KBM-7 (cell line): ENCODE measurements around the gene AGRP.

Source experiments
- DNase-seq: peaks from one replicate; pipeline ENCODE4 v3.0.0-alpha.2; 2015
- in situ Hi-C: fragments of 300-500 bp; cut with MboI; formaldehyde crosslinking; loops from 2 replicates; pipeline ENCODE4 v1.14.3; 2020; ENCODE audit warnings: low sequenced_read_pairs, low pct_unique_long_range_greater_than_20kb, mixed read lengths

The AGRP gene

DNA sequence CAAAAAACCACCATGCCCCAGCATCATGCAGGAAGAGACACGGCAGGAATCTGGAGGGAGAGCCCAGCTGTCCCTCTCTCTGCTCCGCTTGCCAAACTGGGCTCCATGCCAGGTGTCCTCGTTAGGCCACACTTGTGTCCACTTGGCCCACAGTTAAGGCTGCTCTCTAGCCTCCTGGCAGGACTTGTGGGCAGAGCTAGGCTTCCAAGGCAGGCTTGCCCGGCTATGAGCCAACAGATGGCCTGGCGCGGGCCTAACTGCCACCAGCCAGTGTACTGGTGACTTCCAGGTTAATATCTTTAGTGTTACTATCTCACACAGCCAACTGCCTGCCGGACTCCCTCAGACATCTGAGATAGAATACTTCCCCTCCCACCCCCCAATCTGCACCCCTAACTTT is 13.0 kb downstream of the AGRP start:
- in situ Hi-C loops, result no loop called here
- DNase-seq, result no peak

GRCh38 chr16:67468731-67469130 is 14.6 kb downstream of the AGRP start:
- in situ Hi-C loops, result no loop called here
- no peak for DNase-seq

GRCh38 chr16:67466581-67466980 is 16.8 kb downstream of the AGRP start:
- DNase-seq, result no peak
- in situ Hi-C loops, result no loop called here

- in situ Hi-C loops, result no loop called here
- no peak for DNase-seq
Observed at GRCh38 chr16:67464565-67464964, 18.8 kb downstream of the AGRP start.

GRCh38 chr16:67463691-67464090 is 19.7 kb downstream of the AGRP start:
- no peak for DNase-seq
- in situ Hi-C loops, result no loop called here

DNA sequence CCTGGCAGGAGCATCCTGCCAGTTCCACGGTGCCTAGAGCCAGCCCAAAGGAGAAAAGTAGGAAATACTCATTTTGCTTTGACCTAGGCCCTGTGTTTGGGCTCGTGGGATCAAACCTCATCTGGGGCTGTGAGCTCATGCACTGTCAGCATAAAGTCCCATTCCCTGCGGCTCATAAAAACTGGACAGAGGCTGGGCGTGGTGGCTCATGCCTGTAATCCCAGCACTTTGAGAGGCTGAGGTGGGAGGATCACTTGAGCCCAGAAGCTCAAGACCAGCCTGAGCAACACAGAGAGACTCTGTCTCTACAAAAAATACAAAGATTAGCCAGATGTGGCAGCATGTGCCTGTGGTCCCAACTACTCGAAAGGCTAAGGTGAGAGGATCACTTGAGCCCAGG is 20.3 kb downstream of the AGRP start:
- no peak for DNase-seq
- in situ Hi-C loops, result no loop called here

GRCh38 chr16:67462279-67462655 is 21.1 kb downstream of the AGRP start:
- DNase-seq, result no peak
- in situ Hi-C loops, result no loop called here

DNA sequence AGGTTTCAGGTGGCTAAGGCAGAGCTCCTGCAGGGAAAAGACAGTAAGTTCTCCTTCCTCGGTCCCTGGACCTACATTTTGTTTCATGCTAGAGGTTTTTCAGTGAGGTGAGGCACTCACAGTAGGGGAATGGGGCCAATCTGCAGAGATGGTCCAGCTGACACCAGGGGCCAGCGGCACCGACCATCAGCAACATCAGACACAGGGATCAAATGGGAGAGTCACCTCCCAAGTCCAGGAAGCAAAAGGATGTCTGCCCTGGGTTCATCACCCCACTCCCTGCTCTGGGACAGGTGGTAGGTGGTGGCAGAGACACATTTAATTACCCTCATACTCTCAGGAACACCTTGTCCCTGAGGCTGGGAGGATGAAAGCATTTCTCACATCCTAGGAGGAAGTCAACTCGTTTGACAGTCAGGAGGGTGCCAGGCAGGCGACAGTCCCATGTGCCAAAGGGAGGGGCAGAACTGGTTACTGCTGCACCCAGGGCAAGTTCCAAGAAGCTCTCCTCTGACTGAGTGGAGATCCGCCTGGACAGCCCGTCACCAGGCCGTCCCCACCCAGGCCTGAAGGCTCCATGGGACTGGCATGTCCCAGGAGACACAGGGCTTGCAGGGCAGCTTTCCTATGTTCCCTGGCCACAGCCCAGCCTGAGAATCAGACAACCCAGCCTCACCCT is 21.6 kb downstream of the AGRP start:
- in situ Hi-C loops, result no loop called here
- DNase-seq, result no peak

DNA sequence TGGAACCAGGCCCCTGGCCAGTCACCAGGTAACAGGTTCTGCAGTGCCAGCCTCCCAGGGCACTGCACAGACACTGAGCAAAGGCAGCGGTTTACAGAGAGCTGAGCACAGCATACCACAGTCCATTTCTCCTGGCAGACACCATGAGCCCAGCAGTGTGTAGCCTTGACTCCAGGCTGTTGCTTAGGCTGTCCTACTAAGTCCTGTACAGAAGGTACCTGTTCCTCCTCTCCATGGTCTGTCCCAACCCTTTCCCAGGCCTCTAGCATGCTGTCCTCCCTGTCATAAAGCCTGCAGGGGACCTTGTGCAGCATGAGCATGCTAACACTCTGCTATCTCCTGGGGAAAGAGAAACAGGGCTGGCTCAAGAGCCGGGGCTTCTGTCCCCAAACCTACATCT is 22.4 kb downstream of the AGRP start:
- DNase-seq, result no peak
- in situ Hi-C loops, result no loop called here

DNA sequence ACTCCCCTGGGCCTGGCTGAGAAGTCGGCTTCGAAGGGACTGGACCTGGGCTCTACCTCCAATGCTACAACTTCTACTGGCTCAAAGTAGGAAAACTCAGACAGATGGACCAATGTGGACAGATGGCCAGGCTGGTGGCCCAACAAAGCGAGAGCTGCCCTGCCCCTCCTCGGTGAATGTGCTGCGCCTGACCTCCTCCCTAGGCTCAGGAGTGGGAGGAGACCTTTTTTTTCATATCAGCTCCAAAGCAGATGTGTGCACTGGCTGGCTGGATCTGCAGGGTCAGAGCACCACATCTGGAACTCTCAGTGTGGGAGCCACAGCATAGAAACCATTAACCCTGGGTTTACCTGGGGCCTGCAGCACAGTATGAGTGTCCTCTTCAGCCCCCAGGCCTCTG is 23.2 kb downstream of the AGRP start:
- no peak for DNase-seq
- in situ Hi-C loops, result no loop called here

DNA sequence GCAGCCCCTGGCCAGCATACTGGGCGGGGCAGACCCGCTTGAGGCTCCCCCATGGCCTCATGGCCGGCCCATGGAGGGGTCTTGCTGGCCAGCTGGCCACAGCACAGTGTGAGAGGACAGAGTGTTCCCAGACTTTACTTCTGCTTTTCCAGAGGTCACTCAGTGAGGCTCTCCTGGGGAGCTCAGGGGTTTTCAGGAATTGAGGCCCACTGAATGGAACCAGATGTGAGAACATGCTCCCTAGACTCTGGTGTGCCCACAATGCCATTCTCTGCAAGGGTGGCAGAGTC is 23.5 kb downstream of the AGRP start:
- DNase-seq, result no peak
- in situ Hi-C loops, result no loop called here

DNA sequence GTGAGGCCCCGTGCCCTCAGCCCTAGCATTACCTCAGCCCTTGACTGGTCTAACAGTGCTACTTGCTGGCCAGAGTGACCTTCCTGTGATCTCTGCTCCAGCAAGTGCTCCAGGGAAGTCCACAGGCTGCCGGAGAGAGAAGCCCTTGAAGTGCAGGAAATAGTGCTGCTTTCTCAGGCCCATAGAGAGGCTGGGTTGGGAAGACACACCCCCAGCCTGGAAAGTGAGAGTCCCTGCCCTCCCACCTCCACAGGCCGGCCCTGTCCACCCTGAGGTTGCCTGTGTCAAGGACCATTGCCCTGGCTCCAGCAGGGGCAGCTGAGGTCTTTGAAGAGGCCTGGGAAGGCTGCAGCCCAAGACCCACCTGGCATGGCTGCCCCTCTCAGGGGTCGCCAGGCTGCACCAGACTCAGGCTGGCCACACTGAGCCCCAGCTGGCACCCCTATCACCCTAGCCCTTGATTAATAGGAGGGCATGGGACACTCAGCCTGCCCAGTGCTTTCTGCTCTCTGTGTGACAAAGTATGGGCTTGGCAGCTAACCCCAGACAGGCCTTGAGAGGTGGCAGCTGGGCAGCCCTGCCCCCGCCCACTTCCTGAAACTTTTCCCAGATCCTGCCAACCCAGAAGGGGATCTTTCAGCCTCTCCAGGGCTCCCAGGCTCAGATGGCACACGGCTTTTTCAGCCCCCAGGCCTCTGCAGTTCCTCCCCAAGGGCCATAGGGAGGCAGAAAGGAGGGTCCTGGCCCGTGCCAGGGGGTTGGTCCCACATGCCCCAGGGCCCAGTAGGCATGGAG is 24.1 kb downstream of the AGRP start:
- no peak for DNase-seq
- in situ Hi-C loops, result no loop called here

GRCh38 chr16:67458121-67458641 is 25.2 kb downstream of the AGRP start:
- no peak for DNase-seq
- in situ Hi-C loops, result no loop called here

DNA sequence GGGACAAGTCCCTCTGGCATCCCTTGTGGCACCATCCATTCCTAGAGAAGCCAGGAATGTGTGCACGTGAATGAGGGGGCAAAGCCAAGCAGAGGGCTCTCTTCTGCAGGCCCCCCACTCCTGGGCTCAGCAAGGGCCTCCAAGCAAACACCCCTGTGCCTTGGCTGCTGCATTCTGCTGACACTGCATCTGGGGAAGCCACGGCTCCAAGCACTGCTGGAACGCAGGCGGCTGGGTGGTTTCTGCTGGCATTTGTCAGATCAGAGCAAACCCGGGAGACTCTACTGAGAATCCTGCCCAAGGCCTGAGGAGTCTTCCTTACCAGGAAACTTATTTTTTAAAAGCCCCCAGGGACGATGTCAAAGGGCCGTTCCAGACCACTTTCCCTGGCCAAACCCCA is 25.7 kb downstream of the AGRP start:
- DNase-seq, result no peak
- in situ Hi-C loops, result no loop called here

DNA sequence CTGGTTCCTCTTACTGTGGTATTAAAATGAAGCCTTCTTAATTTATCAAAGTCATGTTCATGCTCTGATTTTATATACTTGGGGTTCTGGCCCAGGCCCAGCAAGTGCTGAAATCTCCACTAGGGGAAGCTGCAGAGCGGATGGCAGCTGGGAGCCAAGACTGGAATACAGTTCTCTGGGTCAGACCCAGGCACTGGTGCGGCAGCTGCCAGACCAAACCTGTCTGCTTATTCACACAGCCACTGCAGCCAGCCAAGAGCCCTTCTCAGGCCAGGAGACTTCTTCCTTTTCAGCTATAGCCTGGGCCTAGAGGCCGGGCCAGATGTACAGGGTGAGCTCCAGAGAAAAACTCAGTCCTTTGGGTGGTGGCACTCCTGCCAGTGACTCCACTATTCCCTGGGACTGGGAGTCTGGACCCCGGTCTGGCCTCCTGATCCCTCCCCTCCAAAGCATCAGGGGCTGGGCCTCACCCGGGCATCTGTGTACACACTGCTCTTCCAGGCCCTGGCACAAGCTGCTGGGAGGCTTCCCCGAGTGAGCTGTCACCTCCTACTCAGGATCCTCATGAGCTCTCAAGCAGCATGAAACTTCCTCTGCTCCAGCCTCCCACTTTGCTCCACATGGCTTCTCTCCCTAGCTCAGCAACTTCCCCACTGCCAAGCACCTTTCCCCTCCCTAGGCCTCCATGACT is 26.8 kb downstream of the AGRP start:
- DNase-seq, result no peak
- in situ Hi-C loops, result no loop called here

DNA sequence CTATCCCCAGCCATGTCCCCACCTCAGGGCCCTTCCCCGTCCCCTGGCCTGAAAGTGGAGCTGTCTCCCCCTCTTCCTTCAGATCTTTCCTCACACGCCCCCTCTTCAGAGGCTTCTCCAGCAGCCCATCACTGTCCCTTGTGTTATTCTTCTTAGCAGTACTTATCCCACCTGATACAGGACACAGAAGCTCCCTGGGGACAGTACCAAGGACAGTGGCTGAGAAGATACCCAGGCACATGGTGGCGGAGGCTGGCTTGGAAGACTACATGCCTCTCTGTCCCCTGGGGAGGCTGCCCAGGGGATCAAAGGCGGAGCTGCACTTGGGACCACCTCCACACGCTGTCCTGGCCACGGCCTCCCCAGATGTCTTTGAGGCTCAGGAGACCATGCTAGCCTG is 28.5 kb downstream of the AGRP start:
- in situ Hi-C loops, result no loop called here
- DNase-seq, result no peak

DNA sequence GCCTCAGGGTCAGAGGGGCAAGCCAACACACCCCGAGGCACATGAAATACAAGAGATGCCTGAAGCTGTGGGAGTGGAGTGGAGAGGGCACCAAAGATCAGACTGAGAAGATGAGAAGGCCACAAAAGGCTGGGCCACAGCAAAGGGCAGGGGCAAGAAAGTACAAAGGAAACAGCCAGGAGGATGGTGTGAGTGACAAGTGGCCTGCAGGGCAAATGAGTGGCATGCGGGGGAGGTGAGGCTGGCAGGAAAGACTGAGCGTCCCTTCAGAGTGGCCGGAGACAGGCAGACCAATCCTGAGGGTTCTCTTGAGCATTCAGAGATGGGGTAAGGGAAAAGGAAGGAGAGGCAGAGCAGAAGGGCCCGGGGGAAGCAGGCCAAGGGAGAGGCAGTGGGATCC is 29.2 kb downstream of the AGRP start:
- DNase-seq, result no peak
- in situ Hi-C loops, result no loop called here

- no peak for DNase-seq
- in situ Hi-C loops, result no loop called here
Observed at GRCh38 chr16:67451704-67452435, 31.5 kb downstream of the AGRP start.

DNA sequence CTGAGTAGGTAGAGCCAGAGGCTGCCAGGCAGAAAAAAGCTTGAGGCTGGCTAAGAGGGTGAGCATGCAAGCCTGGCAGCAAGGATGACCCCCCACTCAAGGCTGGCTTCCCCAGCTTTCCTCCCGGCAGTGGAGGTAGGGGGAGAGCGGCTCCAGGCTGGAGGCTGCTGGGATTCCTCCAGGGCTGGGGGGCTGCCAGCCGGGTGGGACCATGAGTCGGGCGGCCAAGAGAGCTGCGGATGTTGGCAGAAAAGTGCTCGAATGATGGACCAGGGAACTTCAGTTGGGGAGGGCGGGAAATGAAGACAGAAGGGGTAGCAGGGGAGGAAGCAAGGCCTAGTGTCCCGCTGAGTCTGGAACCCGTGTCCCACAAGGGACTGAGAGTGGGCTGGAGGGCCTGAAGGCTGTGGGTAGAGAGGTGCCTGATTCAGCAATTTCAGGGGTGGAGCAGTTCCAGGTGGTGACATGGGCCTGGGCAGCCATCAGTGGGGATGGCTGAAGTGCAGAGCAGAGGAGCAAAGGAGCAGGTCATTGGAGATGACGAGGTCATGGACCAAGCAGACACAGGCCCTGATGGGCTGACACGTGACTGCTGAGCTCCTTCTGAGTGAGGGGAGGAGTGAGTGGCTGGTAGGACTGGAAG is 32.2 kb downstream of the AGRP start:
- in situ Hi-C loops, result no loop called here
- no peak for DNase-seq
